ENCODE results near the gene CYP24A1.

CYP24A1 gene

DNA sequence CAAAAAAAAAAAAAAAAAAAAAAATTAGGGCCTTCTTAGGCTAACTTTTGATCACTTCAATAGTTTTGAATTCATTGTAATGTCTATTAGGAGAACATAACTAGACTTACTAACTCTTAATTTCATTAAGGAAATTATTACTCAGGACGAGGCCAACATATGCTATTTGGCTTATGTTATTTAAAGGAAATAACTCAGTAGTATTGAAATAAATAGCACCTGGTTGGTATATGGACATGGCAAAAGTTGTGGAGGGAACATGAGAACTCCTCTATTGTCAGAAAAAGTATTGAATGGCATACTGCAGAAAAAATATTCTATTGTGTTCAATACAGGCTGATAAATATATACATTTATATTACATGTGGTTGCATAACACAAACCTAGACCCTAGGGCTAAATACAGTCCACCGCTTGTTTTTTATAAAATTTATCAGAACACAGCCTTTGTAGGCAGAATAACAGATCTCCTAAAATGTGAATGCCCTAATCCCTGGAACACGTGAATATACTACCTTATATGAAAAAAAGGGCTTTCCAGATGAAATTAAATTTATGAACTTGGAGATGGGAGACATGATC, 18.0 kb downstream of the CYP24A1 start:
- DNase-seq (ENCODE audit: low spot score): no peak

DNA sequence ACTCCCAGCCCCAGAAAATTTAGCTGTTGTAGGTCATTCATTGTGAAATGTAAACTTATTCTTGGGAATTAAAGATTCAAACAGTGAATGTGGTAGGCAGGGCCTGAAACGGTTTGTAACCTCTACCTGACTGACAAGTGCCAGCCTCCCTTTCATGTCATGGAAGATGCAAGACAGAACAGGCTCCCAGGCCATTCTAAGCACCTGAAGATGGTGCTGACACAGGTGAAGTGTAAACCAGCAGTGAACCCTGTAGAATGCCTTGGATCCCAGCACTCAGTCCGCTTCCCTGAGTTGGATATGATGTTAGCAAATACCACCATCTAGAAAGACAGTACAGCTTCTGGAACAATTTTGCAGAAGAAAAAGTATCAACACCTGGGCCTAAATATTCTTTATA, 19.3 kb downstream of the CYP24A1 start:
- DNase-seq (ENCODE audit: low spot score): no peak

DNA sequence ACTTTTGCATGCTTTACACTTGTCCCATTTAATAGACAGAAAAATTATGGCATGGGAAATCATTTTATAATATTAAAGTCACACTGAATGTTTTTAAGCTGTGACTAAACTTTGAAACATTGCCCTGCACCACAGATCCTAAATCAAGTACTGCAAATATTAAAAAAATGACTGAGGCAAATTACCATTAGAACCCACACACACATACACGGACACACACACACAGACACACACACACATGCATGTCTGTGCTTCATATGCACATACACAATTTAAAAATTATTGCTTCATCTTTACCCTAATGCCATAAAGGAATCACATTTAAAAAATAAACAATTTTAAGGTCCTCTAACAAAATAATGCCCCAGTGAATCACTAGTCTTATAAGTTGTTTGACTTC, 19.9 kb downstream of the CYP24A1 start:
- DNase-seq (ENCODE audit: low spot score): no peak

DNA sequence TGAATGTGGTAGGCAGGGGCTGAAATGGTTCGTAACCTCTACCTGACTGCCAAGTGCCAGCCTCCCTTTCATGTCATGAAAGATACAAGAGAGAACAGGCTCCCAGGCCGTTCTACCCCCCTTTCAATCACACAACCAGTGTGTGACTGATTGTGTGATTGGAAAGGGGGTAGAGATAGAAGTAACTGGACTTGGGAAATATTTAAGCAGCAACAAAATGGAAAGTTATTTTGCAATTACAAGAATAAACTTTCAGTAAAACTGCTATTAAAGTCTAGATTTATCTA, 20.8 kb downstream of the CYP24A1 start:
- DNase-seq (ENCODE audit: low spot score): no peak

DNA sequence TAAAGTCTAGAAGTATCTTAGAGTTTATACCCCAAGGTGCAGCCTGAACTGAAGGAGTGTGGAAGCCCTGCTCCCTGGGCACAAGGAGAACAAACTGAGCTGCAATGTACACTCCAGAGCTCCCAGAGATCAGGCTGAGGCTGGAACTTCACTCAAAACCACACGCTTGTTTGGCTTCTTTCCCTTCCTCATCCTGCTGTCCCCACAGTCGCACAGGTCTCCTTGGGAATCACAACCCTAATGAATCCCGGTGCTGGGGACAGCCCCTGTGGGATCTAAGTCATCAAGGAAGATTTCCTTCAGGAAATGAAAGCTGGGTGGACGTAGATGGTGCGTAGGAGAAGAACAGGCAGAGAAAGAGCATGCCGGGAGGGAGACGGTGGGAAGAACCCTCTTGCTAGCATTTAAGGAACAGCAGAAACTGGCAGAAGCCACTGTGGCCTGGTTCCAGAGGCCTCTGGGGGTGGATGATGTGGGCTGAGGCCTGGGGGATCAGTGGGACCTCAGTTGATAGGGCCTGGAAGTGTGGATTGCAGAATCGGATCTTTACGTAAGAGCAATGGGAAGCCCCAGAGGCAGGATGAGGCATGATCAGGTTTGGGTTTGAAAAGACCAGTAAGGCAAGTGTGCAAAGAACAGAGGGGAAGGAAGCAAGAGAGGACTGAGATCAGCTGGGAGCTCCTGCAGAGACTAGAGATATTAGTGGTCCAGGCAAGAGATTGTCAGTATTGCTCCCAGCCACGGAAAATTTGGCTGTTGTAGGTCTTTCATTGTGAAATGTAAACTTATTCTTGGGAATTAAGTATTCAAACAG, 21.4 kb downstream of the CYP24A1 start:
- DNase-seq (ENCODE audit: low spot score): no peak

DNA sequence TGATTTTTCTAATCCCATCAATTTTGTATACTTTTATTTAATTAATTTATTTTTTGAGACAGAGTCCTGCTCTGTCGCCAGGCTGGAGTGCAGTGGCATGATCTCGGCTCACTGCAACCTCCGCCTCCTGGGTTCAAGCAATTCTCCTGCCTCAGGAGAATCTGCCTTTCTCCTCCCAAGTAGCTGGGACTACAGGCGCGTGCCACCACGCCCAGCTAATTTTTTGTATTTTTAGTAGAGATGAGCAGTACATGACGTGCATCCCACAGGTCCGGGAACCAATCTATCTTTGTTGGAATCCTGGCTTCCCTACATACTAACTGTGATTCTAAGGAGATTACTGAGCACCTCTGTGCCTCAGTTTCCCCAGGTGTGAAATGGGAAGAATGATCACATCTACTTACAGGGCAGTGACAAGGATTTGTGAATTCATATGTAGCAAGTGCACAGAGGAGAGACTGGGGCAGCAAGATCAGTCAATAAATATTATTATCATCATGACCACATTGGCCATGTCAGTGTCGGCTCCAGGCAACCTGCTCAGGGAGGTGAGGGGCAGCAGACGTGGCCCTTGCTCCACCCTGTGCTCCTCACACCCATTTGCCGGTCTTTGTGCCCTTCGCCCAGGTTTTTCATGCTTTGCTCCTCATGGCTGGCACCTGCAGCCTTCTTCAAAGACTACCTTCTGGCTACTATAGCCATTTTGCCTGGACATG, 22.1 kb downstream of the CYP24A1 start:
- no peak for DNase-seq (ENCODE audit: low spot score)

DNA sequence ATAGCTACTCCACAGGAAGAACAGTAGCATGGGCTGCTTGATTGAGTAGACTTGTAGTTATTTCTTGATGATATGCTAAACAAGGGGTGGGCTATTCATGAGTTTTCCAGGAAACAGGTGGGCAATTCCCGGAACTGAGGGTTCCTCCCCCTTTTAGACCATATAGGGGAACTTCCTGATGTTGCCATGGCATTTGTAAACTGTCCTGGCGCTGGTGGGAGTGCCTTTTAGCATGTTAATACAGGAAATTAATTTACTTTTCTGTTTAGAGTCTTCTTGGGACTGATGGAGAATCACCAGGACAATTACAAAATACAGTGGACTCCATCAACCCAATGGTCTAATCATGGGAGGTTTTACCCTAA, 22.7 kb downstream of the CYP24A1 start:
- DNase-seq (ENCODE audit: low spot score): no peak

DNA sequence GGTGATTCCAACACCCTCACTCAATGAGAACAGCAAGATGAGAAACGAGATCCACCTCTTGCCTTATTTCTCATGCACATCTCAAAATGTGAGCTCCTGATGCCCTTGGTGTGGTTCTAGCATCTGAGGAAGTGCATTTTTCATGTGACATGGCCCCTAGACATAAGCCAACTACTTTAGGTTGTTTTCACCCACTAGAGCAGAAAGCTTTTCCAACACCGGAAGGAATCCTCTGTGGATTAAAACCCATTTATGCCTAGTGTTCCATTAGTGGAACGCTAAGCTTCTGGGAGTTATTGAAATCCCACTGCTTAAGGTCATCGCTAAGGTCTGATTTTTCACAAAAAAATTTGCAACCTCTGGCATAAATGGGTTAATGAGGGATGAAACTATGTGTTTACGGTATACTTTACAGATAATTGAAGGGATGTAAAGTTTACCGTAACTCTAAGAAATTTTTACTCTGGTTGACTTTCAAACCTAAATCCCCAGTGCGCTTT, 24.0 kb downstream of the CYP24A1 start:
- no peak for DNase-seq (ENCODE audit: low spot score)

DNA sequence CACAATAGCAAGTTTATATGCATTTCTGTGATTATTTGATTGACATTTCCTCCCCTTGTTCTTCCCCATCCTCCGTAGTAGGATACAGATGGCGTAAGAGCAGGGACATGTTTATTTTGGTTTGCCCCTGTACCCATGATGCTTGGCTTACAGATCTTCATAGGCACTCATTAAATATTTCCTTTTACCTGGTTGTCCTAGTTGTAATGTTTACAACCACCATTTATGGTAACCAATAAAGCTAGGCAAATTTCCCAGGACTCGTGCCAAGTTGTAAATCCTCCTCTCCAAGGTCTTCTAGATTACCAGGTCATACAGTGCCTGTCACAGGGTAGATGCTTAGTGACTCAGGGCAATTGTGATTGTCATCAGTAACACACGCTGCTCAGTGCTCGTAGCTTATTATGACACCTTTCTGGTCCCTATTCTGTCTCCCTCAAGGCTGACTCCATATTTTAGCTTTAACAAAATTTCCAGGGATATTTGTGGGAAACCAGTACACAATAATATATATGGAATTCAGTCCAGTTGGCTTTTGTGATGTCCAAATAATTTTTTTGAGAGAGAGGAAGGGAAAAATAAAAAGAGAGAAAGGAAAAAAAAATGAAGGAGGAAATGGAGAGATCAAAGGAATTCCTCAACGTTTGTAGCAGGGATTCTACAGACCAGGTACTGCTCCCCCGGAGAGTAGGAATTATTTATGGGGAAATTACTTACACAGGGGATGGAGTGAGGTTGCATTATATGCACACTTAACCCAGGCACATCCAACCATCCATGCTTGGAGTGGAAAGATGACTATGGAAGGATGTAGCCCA, 24.6 kb downstream of the CYP24A1 start:
- no peak for DNase-seq (ENCODE audit: low spot score)

DNA sequence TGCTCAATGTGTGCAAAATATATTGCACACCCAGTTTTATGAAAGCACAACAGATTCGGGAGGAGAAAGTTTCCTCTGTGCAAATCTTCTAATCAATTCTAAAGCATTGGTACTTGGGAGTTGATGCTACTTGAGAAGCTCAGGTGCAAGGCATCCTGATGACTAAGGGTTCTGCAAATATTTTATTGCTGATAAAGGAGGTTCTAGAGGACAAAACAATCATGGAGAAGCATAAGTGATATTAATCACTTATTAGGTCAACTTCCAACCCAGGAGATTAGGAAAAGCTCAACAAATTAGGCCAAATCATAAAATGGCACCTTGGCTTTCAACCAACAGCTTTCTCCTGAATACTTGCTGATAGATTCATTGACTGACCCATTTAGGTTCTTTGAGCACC, 27.1 kb downstream of the CYP24A1 start:
- no peak for DNase-seq (ENCODE audit: low spot score)

DNA sequence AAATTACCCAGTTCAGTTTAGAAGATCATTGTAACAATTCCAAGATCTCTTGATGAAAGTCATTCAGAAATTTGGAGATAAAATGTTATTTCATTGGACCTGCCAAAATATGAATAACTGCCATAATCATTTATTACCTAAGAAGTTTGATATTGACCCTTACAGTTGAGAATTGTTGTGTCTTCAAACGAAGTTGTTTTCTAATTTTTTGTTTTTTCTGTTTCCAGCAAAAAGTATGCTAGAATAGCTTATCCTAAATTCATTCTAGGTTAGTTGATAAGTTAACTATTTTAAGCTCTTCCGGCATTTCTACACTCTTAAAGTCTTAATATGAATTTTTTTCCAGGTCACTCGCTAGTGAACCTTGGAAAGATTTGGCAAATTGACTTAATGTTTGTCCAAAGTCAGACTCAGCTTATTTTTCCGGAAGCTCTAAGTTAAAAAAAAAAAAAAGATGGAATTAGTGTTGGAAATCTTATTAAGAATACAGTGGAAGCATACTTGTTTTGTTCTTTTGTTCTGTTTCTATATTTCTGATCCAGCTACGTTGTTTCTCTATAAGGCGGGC, 28.9 kb downstream of the CYP24A1 start:
- DNase-seq (ENCODE audit: low spot score): no peak

DNA sequence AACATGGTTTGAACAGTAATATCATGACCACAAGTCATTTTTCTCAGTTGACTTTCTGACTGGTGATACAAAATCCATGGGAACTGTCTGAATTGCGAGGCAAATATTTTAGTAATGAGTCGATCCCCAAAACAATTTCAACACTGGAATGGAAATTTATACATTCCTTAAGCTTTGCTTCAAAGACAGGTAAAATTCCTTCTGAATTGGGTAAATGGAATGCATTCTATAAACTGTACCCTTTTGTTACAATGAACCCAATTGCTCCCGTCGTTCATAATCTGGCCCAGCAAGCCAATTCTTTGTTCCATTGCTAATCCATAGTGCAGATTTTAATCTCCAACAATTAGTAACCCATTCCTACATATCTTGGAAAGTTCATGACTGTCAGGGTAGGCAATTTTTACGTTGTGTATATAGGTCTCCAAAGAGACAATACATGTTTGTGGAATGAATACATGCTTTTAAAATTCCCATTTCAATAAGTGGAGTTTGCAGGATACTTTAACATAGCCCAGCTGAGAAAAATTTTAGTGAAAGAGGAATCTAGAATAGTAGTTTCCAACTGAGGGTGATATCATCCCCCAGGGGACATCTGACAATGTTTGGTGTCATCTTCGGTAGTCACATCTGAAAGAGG, 32.7 kb downstream of the CYP24A1 start:
- DNase-seq (ENCODE audit: low spot score): peak; percentile 48

DNA sequence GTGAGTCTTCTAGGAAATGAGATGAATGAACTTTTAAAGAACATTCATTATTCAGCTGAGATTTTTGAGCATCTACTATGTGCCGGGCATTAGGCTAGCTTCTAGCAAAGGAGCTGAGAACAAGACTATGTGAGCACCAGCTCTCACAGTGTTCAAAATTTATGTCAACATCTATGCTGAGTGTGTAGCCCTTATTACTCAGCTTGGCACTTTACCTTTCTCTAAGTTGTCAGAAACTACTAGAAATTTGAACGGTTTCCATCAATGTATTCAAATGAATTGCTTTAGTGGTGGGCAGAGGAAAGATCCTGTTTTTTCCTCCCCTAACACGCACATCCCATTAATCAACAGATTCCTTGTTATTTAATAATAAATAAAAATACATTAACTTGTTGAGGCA, 33.3 kb downstream of the CYP24A1 start:
- no peak for DNase-seq (ENCODE audit: low spot score)

DNA sequence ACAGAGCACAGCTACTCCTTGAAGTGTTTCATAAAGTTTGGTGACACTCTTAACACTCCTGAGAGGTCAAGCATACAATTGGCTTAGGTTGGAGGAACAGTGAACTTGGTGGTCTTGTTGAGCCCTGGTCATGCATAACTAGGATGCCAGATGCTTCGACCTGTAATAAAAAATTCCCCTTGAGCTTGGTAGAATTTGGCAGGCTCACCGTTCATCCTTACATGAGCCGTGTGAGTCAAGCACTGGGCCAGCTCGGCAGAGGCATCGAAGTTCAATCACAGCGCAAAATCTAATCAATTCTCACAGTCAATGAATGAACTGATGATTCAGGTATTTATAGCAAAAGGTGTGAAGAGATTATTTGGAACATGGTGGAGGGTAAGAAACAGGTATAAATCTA, 33.7 kb downstream of the CYP24A1 start:
- no peak for DNase-seq (ENCODE audit: low spot score)

DNA sequence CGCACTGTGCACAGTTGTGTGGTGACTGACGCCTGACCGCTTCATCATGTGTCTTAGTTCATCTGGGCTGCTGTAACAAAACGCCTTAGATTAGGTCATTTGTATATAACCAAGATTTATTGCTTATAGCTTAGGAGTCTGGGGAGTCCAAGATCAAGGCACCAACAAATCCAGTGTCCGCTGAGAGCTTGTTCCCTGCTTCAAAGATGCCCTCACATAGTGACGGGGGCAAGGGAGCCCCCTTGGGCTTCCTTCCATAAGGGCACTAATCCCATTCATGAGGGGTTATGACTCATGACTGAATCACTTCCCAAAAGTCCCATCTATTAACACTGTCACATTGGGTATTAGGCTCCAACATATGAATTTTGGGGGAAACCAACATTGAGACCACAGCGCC, 34.6 kb downstream of the CYP24A1 start:
- no peak for DNase-seq (ENCODE audit: low spot score)

DNA sequence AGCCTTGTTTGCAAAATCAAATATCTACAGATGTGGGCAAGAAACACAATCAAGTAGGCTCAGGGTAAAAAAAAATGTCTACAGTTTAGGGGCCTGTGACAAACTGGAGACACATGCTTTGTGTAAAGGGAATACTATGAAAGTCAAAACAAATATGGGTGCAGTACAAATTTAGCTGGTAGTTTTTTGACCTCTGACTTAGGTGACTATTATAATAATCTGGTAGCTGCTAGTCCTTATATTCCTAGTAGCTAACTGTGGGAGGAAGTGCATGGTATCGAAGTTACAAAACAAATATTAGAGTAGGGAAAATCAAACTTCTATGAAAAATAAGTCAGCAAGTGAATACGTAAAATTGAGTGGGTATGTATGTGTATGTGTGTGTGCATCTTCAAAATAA, 35.4 kb downstream of the CYP24A1 start:
- DNase-seq (ENCODE audit: low spot score): no peak

DNA sequence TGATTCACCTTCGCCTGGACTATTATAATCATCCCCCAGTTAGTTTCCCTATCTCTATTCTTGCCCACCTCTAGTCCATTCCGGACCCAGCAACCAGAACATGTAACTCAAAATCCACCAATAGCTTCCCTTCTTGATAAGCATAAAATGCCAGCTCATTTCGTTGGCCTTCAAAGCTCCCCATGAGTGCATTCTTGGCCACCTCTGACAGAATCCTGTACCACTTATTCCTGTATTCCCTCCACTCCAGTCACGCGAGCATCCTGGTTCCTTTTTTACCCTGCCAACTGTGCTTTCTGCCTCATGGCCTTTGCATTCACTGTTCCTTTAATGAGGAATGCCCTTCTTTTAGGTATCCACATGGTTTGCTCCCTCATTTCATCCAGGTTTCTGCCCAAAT, 36.7 kb downstream of the CYP24A1 start:
- no peak for DNase-seq (ENCODE audit: low spot score)

DNA sequence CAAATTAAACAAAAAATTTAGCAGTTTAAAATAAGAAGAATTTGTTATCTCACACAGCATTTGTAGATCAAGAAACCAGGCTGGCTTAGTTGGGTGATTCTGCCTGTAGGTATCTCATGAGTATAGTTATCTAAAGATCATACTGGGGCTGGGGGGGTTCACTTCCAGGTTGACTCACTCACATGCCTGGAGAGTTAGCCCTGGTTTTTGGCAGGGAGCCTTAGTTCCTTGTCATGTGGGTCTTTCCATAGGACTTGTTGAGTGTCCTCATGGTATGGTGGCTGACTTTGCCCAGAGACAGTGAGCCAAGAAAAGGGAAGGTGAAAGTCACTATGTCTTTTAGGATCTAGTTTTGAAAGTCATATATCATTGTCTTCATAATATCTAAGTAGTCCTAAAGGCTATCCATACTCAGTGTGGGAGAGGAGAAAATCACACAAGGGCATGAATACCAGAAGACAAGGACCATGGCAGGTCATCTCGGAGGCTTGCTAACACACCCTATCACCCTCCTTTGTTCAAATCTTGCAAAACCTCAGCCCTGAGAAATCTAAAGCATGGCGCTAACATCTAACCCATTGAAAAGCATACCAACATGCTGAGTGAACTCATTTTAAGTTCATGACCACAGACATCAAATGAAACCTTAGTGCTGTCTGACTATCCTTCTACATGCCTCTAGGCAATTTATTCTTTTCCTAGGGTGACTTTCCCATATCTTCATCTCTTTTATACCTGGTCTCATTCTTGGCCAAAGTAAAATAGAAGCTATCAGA, 39.2 kb downstream of the CYP24A1 start:
- no peak for DNase-seq (ENCODE audit: low spot score)

DNA sequence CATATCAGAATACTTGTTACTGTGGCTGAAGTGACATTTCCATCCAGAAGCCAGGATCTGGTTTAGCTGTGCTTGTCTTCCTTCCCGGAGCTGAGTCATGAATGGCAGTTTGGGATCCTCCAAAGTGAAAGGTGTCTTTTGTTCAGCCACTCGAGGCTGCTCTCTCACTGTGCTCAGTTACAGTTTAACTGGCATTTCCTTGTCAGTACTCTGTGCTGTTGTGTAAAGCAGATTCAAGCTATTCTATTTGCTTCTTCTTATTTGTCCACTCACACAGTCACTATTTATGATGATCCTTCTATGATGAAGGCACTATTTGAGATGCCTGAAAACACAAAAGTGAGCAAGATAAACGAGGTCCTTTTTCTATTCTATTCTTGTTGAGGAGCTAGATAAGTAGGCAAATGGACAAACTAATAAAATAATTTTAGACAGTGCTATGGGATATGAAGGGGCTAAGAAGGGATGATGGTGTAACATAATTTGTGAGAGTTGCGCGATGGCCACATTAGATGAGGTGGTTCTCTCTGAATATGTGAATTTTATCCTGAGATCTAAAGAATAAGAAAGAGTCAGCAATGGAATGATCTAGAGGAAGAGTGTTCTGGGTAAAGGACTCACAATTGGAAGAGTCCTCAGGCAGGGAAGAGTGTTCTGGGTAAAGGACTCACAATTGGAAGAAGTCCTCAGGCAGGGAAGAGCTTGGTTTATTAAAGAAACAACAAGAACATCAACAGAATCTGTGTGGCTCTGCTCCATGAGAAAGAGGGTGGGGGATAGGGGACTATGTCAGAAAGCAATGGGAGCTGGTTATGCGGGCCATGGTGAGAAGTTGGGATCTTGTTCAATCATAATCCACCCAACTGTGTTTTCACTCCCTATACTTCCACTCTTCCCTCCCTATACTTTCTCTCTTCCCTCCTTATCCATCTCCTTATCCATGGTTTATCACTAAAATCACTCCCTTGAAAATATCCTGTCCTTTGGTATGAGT, 40.1 kb downstream of the CYP24A1 start:
- DNase-seq (ENCODE audit: low spot score): peak; percentile 6

All from AG08395 (cell line).